ENCODE results near the gene PLA2G4E. TPM values are rescaled to one million over a fixed set of nuclear protein-coding genes. Genes with fewer than 3 reads are reported as not detected.

The PLA2G4E gene
- total and polyA plus RNA-seq, 9 of the 15 experiments (the other 6 are each of a cell fraction or from before 2014, with no cell fraction given), result 0.03 TPM; not detected in 8

GRCh38 chr15:42057799-42058646 is 37.2 kb upstream of the PLA2G4E start (continued):
- TF ChIP-seq FOSL1 (tag; conservative IDR thresholded peaks at IDR 0.05) (0 out of 2 replicates have a peak, but pooled peaks have one; percentile 10), MEF2A (IDR thresholded peaks at IDR 0.05; ENCODE audit: control insufficient read depth, low read depth, low read length) (no peak), MECOM (CRISPR knock-in tag; IDR thresholded peaks at IDR 0.05) (no peak), PKNOX1 (IDR thresholded peaks at IDR 0.05) (peak; percentile 40), LCOR (CRISPR knock-in tag; IDR thresholded peaks at IDR 0.05) (no peak), ZNF639 (CRISPR knock-in tag; conservative IDR thresholded peaks at IDR 0.05 in 1 of 2, IDR thresholded peaks at IDR 0.05 in 1 of 2) (no peak), SRSF9 (IDR thresholded peaks at IDR 0.05; ENCODE audit: borderline replicate concordance, low read depth, low read length) (no peak), ZNF589 (CRISPR knock-in tag; IDR thresholded peaks at IDR 0.05; ENCODE audit: low read depth) (no peak), ZNF143 (CRISPR knock-in tag; IDR thresholded peaks at IDR 0.05) (no peak), ZNF146 (CRISPR knock-in tag; IDR thresholded peaks at IDR 0.05; ENCODE audit: unreplicated experiment) (peak; percentile 81), ZNF165 (CRISPR knock-in tag; IDR thresholded peaks at IDR 0.05; ENCODE audit: borderline replicate concordance) (no peak), TEAD2 (tag; IDR thresholded peaks at IDR 0.05) (no peak)
